HFFc6 (cell line): ENCODE data around the gene FHOD3. TPM values are rescaled to one million over a fixed set of nuclear protein-coding genes. Genes with fewer than 3 reads are reported as not detected.

Experiments
- DNase-seq: peaks from one replicate; pipeline ENCODE4 v3.0.0-alpha.2; 2018
- H3K27ac Mint-ChIP-seq: 2 replicates; pipeline ENCODE4 v1.8.0; 2020; ENCODE audit warnings: mild to moderate bottlenecking, mixed read lengths
- H3K27me3 Mint-ChIP-seq: 2 replicates; pipeline ENCODE4 v1.8.0; 2021; ENCODE audit warnings: mild to moderate bottlenecking, moderate library complexity, mixed read lengths; ENCODE audit not compliant: insufficient read depth
- H3K36me3 Mint-ChIP-seq: 2 replicates; pipeline ENCODE4 v1.8.0; 2021; ENCODE audit warnings: low read depth, mixed read lengths
- H3K4me1 Mint-ChIP-seq: 2 replicates; pipeline ENCODE4 v1.8.0; 2020; ENCODE audit warnings: low read depth, mixed read lengths
- H3K4me3 Mint-ChIP-seq: 2 replicates; pipeline ENCODE4 v1.8.0; 2020; ENCODE audit warnings: mild to moderate bottlenecking, moderate library complexity, mixed read lengths
- H3K9me3 Mint-ChIP-seq: 2 replicates; pipeline ENCODE4 v1.8.0; 2020; ENCODE audit warnings: mild to moderate bottlenecking, mixed read lengths
- CTCF ChIP-seq: fragments of 200-600 bp; sonication (generic); IDR thresholded peaks from 2 replicates; pipeline ENCODE4 v1.5.0; 2021; ENCODE audit warnings: antibody characterized with exemption, mild to moderate bottlenecking
- total RNA-seq, 6 experiments: library from RNA; stranded (reverse); fragmentation: NEBNext Ultra II Directional; extraction: Animal tissue kit (Norgen Biotek cat#: 25700); gene quantifications; 2 replicates in 1 of 6; 3 replicates in 5 of 6; pipeline ENCODE4 v1.2.3, GENCODE V29; 2021

Gene FHOD3
- total RNA-seq, 6 experiments from 2014 or later = 32.8 to 67.6 (median 61.4) TPM

- DNase-seq = no peak
- Mint-ChIP-seq H3K36me3 (peaks cover 9% of the 10 kb centered on the region; the same call in 1 of the 2 replicates), H3K4me3 (no peak overlapping the region), H3K4me1 (peaks cover 64% of the 10 kb centered on the region), H3K27ac (peak overlapping the region; percentile 10; the same call in 1 of the 2 replicates), H3K27me3 (no peaks in the 10 kb centered on the region; the same call in 1 of the 2 replicates), H3K9me3 (no peaks in the 10 kb centered on the region)
- no peak for TF ChIP-seq CTCF
These were observed 33.0 kb downstream of the FHOD3 start for GRCh38 chr18:36330435-36331052.

- peaks cover 9% of the 10 kb centered on the region; the same call in 1 of the 2 replicates for H3K36me3 Mint-ChIP-seq
- H3K9me3 Mint-ChIP-seq = no peaks in the 10 kb centered on the region
- no peak for DNase-seq
- no peaks in the 10 kb centered on the region; the same call in 1 of the 2 replicates for H3K27me3 Mint-ChIP-seq
- no peak for TF ChIP-seq CTCF
- H3K27ac Mint-ChIP-seq = no peak overlapping the region
- no peak overlapping the region for H3K4me3 Mint-ChIP-seq
- H3K4me1 Mint-ChIP-seq = peaks cover 64% of the 10 kb centered on the region
These were observed 34.0 kb downstream of the FHOD3 start for GRCh38 chr18:36331521-36331971.

- no peak overlapping the region for H3K4me3 Mint-ChIP-seq
- peaks cover 4% of the 10 kb centered on the region; the same call in 1 of the 2 replicates for H3K36me3 Mint-ChIP-seq
- no peak for TF ChIP-seq CTCF
- peak; percentile 23 for DNase-seq
- no peak overlapping the region for H3K27ac Mint-ChIP-seq
- H3K9me3 Mint-ChIP-seq = no peaks in the 10 kb centered on the region
- peaks cover 67% of the 10 kb centered on the region for H3K4me1 Mint-ChIP-seq
- no peaks in the 10 kb centered on the region; the same call in 1 of the 2 replicates for H3K27me3 Mint-ChIP-seq
These were observed 35.9 kb downstream of the FHOD3 start for GRCh38 chr18:36333414-36333813.

GRCh38 chr18:36334798-36335197 is 37.3 kb downstream of the FHOD3 start:
- TF ChIP-seq CTCF = no peak
- no peak overlapping the region for H3K27ac Mint-ChIP-seq
- H3K27me3 Mint-ChIP-seq = no peaks in the 10 kb centered on the region; the same call in 1 of the 2 replicates
- H3K36me3 Mint-ChIP-seq = no peaks in the 10 kb centered on the region
- no peak for DNase-seq
- peaks cover 53% of the 10 kb centered on the region for H3K4me1 Mint-ChIP-seq
- H3K9me3 Mint-ChIP-seq = no peaks in the 10 kb centered on the region
- no peak overlapping the region for H3K4me3 Mint-ChIP-seq

- no peak overlapping the region for H3K4me3 Mint-ChIP-seq
- peaks cover 45% of the 10 kb centered on the region for H3K4me1 Mint-ChIP-seq
- no peak for DNase-seq
These were observed 38.2 kb downstream of the FHOD3 start for GRCh38 chr18:36335476-36336279.

More at GRCh38 chr18:36335476-36336279, 38.2 kb downstream of the FHOD3 start:
- peak; percentile 22 for TF ChIP-seq CTCF
- Mint-ChIP-seq H3K27me3 (no peaks in the 10 kb centered on the region; the same call in 1 of the 2 replicates), H3K9me3 (peaks cover under 1% of the 10 kb centered on the region), H3K27ac (no peak overlapping the region), H3K36me3 (peaks cover 2% of the 10 kb centered on the region)
